PC-9 (cell line): ENCODE measurements around the gene SLMAP.

ENCODE experiments used
- EZH2 ChIP-seq: fragments of 200-600 bp; sonication (generic); IDR thresholded peaks from 2 replicates; pipeline ENCODE4 v1.8.0; 2017; ENCODE audit warnings: antibody characterized with exemption, low read depth
- TF ChIP-seq, protein P1 (sequence below): fragments of 200-600 bp; sonication (generic); conservative IDR thresholded peaks from 2 replicates; pipeline ENCODE4 v1.6.1; 2017; ENCODE audit warnings: mixed run types, antibody characterized with exemption, mild to moderate bottlenecking, moderate library complexity

DNA sequence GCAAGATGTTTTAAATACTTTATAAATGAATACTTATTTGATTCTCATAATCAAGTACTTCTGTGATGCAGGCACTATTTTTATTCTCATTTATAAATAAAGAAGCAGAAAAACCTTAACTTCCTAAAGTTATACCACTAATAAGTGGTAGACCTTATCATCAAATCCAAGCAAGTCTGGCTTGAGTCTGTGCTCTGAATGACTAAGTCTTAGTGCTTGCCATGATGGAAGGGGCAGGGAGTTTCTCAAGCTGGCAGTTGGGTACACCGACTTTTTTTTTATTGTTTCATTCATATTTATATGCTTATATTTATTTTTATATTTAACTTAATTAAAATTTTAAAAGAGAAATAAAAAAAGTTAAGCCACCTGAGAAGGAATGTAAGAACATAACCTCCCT, 23.6 kb downstream of the SLMAP start:
- TF ChIP-seq, protein P1, sequence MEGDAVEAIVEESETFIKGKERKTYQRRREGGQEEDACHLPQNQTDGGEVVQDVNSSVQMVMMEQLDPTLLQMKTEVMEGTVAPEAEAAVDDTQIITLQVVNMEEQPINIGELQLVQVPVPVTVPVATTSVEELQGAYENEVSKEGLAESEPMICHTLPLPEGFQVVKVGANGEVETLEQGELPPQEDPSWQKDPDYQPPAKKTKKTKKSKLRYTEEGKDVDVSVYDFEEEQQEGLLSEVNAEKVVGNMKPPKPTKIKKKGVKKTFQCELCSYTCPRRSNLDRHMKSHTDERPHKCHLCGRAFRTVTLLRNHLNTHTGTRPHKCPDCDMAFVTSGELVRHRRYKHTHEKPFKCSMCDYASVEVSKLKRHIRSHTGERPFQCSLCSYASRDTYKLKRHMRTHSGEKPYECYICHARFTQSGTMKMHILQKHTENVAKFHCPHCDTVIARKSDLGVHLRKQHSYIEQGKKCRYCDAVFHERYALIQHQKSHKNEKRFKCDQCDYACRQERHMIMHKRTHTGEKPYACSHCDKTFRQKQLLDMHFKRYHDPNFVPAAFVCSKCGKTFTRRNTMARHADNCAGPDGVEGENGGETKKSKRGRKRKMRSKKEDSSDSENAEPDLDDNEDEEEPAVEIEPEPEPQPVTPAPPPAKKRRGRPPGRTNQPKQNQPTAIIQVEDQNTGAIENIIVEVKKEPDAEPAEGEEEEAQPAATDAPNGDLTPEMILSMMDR = no peak
- no peak for TF ChIP-seq EZH2
